Breast epithelium (tissue), 3 donors: ENCODE measurements around the gene PADI4.

Experiments
- POLR2A ChIP-seq: fragments of 450-650 bp; IDR thresholded peaks from one replicate; pipeline ENCODE4 v1.6.1; 2016; ENCODE audit warnings: antibody characterized with exemption, mild to moderate bottlenecking, moderate library complexity
- POLR2AphosphoS5 ChIP-seq, 3 donors: sonication (generic); formaldehyde crosslinking; IDR thresholded peaks; one replicate each; pipeline ENCODE4 v1.6.1; 2017; ENCODE audit warnings: antibody characterized with exemption in 3 of 3
- TF ChIP-seq, protein P1 (sequence below), 3 donors: fragments of 450-650 bp; IDR thresholded peaks; one replicate each; pipeline ENCODE4 v1.5.1; 2016 to 2017; ENCODE audit warnings: antibody characterized with exemption in 3 of 3, mild to moderate bottlenecking in 3 of 3, moderate library complexity in 3 of 3

- TF ChIP-seq, protein P1, sequence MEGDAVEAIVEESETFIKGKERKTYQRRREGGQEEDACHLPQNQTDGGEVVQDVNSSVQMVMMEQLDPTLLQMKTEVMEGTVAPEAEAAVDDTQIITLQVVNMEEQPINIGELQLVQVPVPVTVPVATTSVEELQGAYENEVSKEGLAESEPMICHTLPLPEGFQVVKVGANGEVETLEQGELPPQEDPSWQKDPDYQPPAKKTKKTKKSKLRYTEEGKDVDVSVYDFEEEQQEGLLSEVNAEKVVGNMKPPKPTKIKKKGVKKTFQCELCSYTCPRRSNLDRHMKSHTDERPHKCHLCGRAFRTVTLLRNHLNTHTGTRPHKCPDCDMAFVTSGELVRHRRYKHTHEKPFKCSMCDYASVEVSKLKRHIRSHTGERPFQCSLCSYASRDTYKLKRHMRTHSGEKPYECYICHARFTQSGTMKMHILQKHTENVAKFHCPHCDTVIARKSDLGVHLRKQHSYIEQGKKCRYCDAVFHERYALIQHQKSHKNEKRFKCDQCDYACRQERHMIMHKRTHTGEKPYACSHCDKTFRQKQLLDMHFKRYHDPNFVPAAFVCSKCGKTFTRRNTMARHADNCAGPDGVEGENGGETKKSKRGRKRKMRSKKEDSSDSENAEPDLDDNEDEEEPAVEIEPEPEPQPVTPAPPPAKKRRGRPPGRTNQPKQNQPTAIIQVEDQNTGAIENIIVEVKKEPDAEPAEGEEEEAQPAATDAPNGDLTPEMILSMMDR (IDR thresholded peaks at IDR 0.05): no peak
- TF ChIP-seq POLR2A: no peak
- no peak for TF ChIP-seq POLR2AphosphoS5 (IDR thresholded peaks at IDR 0.05)
Measured at GRCh38 chr1:17280894-17281293, 27.1 kb upstream of the PADI4 start.
